OCI-LY3 (cell line): Measurements from ENCODE around the gene DISP1.

Experiments used
- CTCF ChIP-seq: fragments of 200-600, 300-600 bp; sonication (generic); IDR thresholded peaks from 2 replicates; pipeline ENCODE4 v1.5.1; 2014; ENCODE audit warnings: antibody characterized with exemption, low read length, low read depth
- EZH2phosphoT487 ChIP-seq: fragments of 200-600 bp; shearing (Covaris generic); IDR thresholded peaks from 2 replicates; pipeline ENCODE4 v1.6.1; 2018; ENCODE audit warnings: antibody characterized with exemption, mixed run types, low read depth

DNA sequence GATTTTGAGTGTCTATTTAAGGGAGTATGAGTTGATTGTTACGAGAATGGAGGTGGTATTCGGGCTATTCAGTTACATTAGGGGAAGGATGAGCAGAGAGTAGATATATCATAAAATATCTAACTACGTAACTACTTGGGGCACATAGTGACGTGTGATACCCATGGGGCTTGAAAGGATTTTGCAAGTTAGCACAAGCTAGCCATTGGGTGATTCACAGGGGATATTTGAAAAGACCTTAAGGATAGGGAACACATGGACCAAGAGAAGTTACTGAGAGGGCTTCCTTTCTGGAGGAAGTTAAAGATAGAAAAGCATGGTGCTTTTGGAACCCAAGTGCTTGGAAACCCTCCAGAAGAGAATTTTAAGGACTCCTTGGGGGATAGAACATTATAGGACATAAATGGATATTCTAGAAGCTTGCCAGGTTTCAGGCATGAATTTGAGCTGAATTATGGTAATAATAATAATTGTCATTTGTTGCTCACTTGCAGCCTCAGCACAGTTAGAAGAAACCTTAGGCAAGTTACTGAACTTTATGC, 5.4 kb downstream of the DISP1 start:
- no peak for TF ChIP-seq CTCF
- no peak for TF ChIP-seq EZH2phosphoT487
